H1 (cell line): ENCODE measurements around the gene ANAPC15. TPM values are rescaled to one million over a fixed set of nuclear protein-coding genes. Genes with fewer than 3 reads are reported as not detected.

Experiments used
- CTCF ChIA-PET: fragments of 300-600 bp; sonication (Branson Sonifier 250); formaldehyde crosslinking; loops from one replicate; lab custom pipeline; 2021; ENCODE audit not compliant: partially characterized antibody; lab: Charles Lee
- POLR2A ChIA-PET: fragments of 300-600 bp; sonication (Branson Sonifier 250); formaldehyde crosslinking; loops from one replicate; lab custom pipeline; 2021; ENCODE audit warnings: inconsistent platforms; ENCODE audit not compliant: partially characterized antibody; lab: Charles Lee
- DNase-seq, 2 experiments: peaks; one replicate each; pipeline versions ENCODE4 v3.0.0 to v3.0.0-alpha.2; 2010 to 2022; ENCODE audit warnings: low spot score in 2 of 2, low read depth in 1 of 2, mixed read lengths in 1 of 2
- FAIRE-seq: peaks from 2 replicates; lab custom pipeline; 2011; peaks lifted over from hg19 to GRCh38; lab: Jason Lieb, UNC
- H2AFZ ChIP-seq: 2 replicates; pipeline ENCODE4 v1.8.1; 2012; ENCODE audit warnings: low read length, inconsistent platforms
- H2AK5ac ChIP-seq: 2 replicates; pipeline ENCODE4 v1.6.1; 2013; ENCODE audit warnings: low read depth, low read length
- H2BK120ac ChIP-seq: replicated peaks from 2 replicates; pipeline ENCODE3; 2013; ENCODE audit warnings: low read depth, low read length, inconsistent platforms
- H2BK12ac ChIP-seq: 2 replicates; pipeline ENCODE4 v1.6.1; 2013; ENCODE audit warnings: low read depth, low read length
- H2BK15ac ChIP-seq: 2 replicates; pipeline ENCODE4 v1.6.1; 2013; ENCODE audit warnings: low read length
- H2BK20ac ChIP-seq: 2 replicates; pipeline ENCODE4 v1.6.1; 2013; ENCODE audit warnings: low read length
- H2BK5ac ChIP-seq: 2 replicates; pipeline ENCODE4 v1.6.1; 2013; ENCODE audit warnings: low read depth, low read length
- H3K14ac ChIP-seq: 2 replicates; pipeline ENCODE4 v1.6.1; 2013; ENCODE audit warnings: inconsistent platforms; ENCODE audit not compliant: insufficient read length
- H3K18ac ChIP-seq: 2 replicates; pipeline ENCODE4 v1.6.1; 2013; ENCODE audit warnings: low read length; ENCODE audit errors: extremely low read depth
- H3K23ac ChIP-seq: 2 replicates; pipeline ENCODE4 v1.6.1; 2013; ENCODE audit warnings: inconsistent platforms; ENCODE audit not compliant: insufficient read length
- H3K23me2 ChIP-seq: 2 replicates; pipeline ENCODE4 v1.6.1; 2013; ENCODE audit warnings: low read depth, low read length
- H3K27ac ChIP-seq: 2 replicates; pipeline ENCODE4 v1.6.1; 2011; ENCODE audit warnings: low read depth, low read length, inconsistent platforms
- H3K27me3 ChIP-seq, 4 experiments: replicated peaks in 1 of 4; 1 replicate in 1 of 4; 2 replicates in 3 of 4; pipeline versions ENCODE4 v1.6.1 to v1.8.1; 2011 to 2013; ENCODE audit warnings: low read length in 3 of 4, mild to moderate bottlenecking in 3 of 4, inconsistent platforms in 2 of 4, mixed read lengths in 2 of 4, moderate library complexity in 1 of 4; ENCODE audit not compliant: control insufficient read depth in 3 of 4, insufficient read depth in 3 of 4; ENCODE audit errors: extremely low read depth in 1 of 4
- H3K36me3 ChIP-seq, 4 experiments: 2 replicates each; pipeline versions ENCODE4 v1.6.1 to v1.8.1; 2011 to 2013; ENCODE audit warnings: mild to moderate bottlenecking in 4 of 4, low read length in 3 of 4, moderate library complexity in 2 of 4, control low read depth in 1 of 4, inconsistent platforms in 1 of 4; ENCODE audit not compliant: insufficient read depth in 4 of 4, control insufficient read depth in 2 of 4
- H3K4ac ChIP-seq: replicated peaks from 2 replicates; pipeline ENCODE3; 2013; ENCODE audit warnings: low read length, low read depth, mixed read lengths, inconsistent platforms; ENCODE audit not compliant: insufficient read length
- H3K4me1 ChIP-seq, 4 experiments: replicated peaks in 1 of 4; 1 replicate in 1 of 4; 2 replicates in 3 of 4; pipeline versions ENCODE4 v1.6.1 to v1.8.1; 2011 to 2013; ENCODE audit warnings: low read length in 3 of 4, inconsistent platforms in 2 of 4, mixed read lengths in 1 of 4; ENCODE audit not compliant: insufficient read depth in 4 of 4, control insufficient read depth in 3 of 4
- H3K4me2 ChIP-seq, 2 experiments: 2 replicates each; pipeline versions ENCODE4 v1.6.1 to v1.8.1; 2011 to 2013; ENCODE audit warnings: low read depth in 2 of 2, low read length in 2 of 2, control low read depth in 1 of 2, inconsistent platforms in 1 of 2, mild to moderate bottlenecking in 1 of 2; ENCODE audit not compliant: insufficient read depth in 1 of 2
- H3K4me3 ChIP-seq, 4 experiments: fragments of 200-600, 300-600 bp in 1 of 4; sonication (generic), shearing (Covaris generic), sonication (Bioruptor Twin) in 1 of 4; 2 replicates each; pipeline versions ENCODE4 v1.5.1 to v1.8.1; 2011 to 2016; ENCODE audit warnings: low read length in 4 of 4, low read depth in 3 of 4, control low read depth in 2 of 4, inconsistent platforms in 2 of 4, mild to moderate bottlenecking in 2 of 4, mixed read lengths in 1 of 4, moderate library complexity in 1 of 4; ENCODE audit not compliant: insufficient read depth in 2 of 4; ENCODE audit errors: extremely low read depth in 1 of 4
- H3K56ac ChIP-seq: replicated peaks from 2 replicates; pipeline ENCODE3; 2013; ENCODE audit warnings: low read depth, mild to moderate bottlenecking, mixed read lengths, low read length, inconsistent platforms; ENCODE audit not compliant: insufficient read length
- H3K79me1 ChIP-seq: 2 replicates; pipeline ENCODE4 v1.6.1; 2013; ENCODE audit warnings: low read depth, low read length, control low read depth
- H3K79me2 ChIP-seq, 2 experiments: 2 replicates each; pipeline versions ENCODE4 v1.6.1 to v1.8.1; 2012 to 2013; ENCODE audit warnings: low read length in 2 of 2, mild to moderate bottlenecking in 2 of 2, inconsistent platforms in 1 of 2; ENCODE audit not compliant: insufficient read depth in 2 of 2, control insufficient read depth in 1 of 2
- H3K9ac ChIP-seq, 4 experiments: replicated peaks in 1 of 4; 1 replicate in 1 of 4; 2 replicates in 3 of 4; pipeline versions ENCODE4 v1.6.1 to v1.8.1; 2011 to 2013; ENCODE audit warnings: low read depth in 3 of 4, low read length in 3 of 4, control low read depth in 2 of 4, mild to moderate bottlenecking in 2 of 4, moderate library complexity in 2 of 4, inconsistent platforms in 1 of 4; ENCODE audit errors: extremely low read depth in 1 of 4
- H3K9me3 ChIP-seq, 2 experiments: 2 replicates each; pipeline versions ENCODE4 v1.6.1 to v1.8.1; 2012 to 2013; ENCODE audit warnings: mild to moderate bottlenecking in 2 of 2, moderate library complexity in 2 of 2, control low read depth in 1 of 2, inconsistent platforms in 1 of 2, low read depth in 1 of 2, low read length in 1 of 2, mixed read lengths in 1 of 2; ENCODE audit not compliant: insufficient read depth in 2 of 2
- H4K20me1 ChIP-seq, 2 experiments: replicated peaks in 1 of 2; 2 replicates each; pipeline versions ENCODE3 to v1.8.1; 2011 to 2013; ENCODE audit warnings: inconsistent platforms in 2 of 2, low read length in 2 of 2, mild to moderate bottlenecking in 1 of 2; ENCODE audit not compliant: insufficient read depth in 2 of 2, control insufficient read depth in 1 of 2
- H4K5ac ChIP-seq: 2 replicates; pipeline ENCODE4 v1.6.1; 2013; ENCODE audit warnings: low read length, low read depth, mixed read lengths, inconsistent platforms; ENCODE audit not compliant: insufficient read length
- H4K8ac ChIP-seq: 2 replicates; pipeline ENCODE4 v1.8.0; 2013; ENCODE audit warnings: mild to moderate bottlenecking, moderate library complexity, low read length, inconsistent platforms; ENCODE audit not compliant: insufficient read depth; ENCODE audit errors: extremely low read depth
- H4K91ac ChIP-seq: replicated peaks from 2 replicates; pipeline ENCODE3; 2013; ENCODE audit warnings: low read length, mixed read lengths, inconsistent platforms; ENCODE audit not compliant: insufficient read length
- CBX5 ChIP-seq: fragments of 300-800, 300-1000 bp; sonication (generic); IDR thresholded peaks from 2 replicates; pipeline ENCODE4 v1.7.1; 2016; ENCODE audit warnings: antibody characterized with exemption, low read length, low read depth
- JUN ChIP-seq: IDR thresholded peaks from 2 replicates; pipeline ENCODE4 v1.6.1; 2011; ENCODE audit warnings: low read depth, mild to moderate bottlenecking, improper control_type of control experiment, low read length
- MAFK ChIP-seq: IDR thresholded peaks from 2 replicates; pipeline ENCODE4 v1.6.1; 2012; ENCODE audit warnings: low read depth, mild to moderate bottlenecking, improper control_type of control experiment, low read length
- WGBS, 2 experiments: shearing (Covaris generic) in 1 of 2; methylation state at CpG; one replicate each; pipeline versions ENCODE4 v1.1.6 to v1.1.7; 2013 to 2015; ENCODE audit warnings: low lambda C conversion rate in 2 of 2, mixed read lengths in 2 of 2, inconsistent platforms in 1 of 2, low coverage in 1 of 2, missing lambda C conversion rate in 1 of 2; ENCODE audit not compliant: insufficient replicate concordance in 2 of 2, insufficient coverage in 1 of 2, insufficient read length in 1 of 2; ENCODE audit errors: extremely low coverage in 1 of 2, missing lambda C conversion rate in 1 of 2; 5-methylcytosine and 5-hydroxymethylcytosine counted together
- polyA plus RNA-seq, 7 experiments: library from polyadenylated mRNA; depleted of rRNA in 3 of 7; stranded (reverse) in 5 of 7; unstranded in 2 of 7; fragments of >200 nt in 5 of 7; fragments of 200-250 nt in 2 of 7; gene quantifications; 1 replicate in 5 of 7; 2 replicates in 1 of 7; 4 replicates in 1 of 7; pipeline versions ENCODE4 v1.2.1 to v1.2.3, GENCODE V29; 2011 to 2013; ENCODE audit warnings: missing spikeins in 2 of 7, mixed read lengths in 2 of 7
- total RNA-seq: library from RNA; stranded (reverse); fragmentation: NEBNext Ultra II Directional; extraction: Animal tissue kit (Norgen Biotek cat#: 25700); gene quantifications from 2 replicates; pipeline ENCODE4 v1.2.1, GENCODE V29; 2021

The ANAPC15 gene
- total and polyA plus RNA-seq, 2 of the 8 experiments (the other 6 are each of a cell fraction or from before 2014, with no cell fraction given) = 66.2 to 74.9 TPM

GRCh38 chr11:72129381-72129780 lies 16.9 kb upstream of the ANAPC15 start:
- Histone ChIP-seq H4K8ac (no peak overlapping the region), H3K79me1 (no peaks in the 10 kb centered on the region), H3K4me2 (no peak overlapping the region), H4K5ac (no peak overlapping the region), H2BK12ac (no peak overlapping the region), H2AK5ac (no peak overlapping the region), H2BK15ac (no peak overlapping the region), H3K4me1 (no peaks in the 10 kb centered on the region), H3K9me3 (peaks cover 14 to 16% of the 10 kb centered on the region in 2 experiments), H2BK120ac (no peak overlapping the region), H3K4me3 (no peak overlapping the region), H2BK5ac (no peak overlapping the region), H4K91ac (no peak overlapping the region), H2AFZ (no peak overlapping the region), H4K20me1 (no peaks in the 10 kb centered on the region), H3K36me3 (no peaks in the 10 kb centered on the region), H3K27me3 (no peaks in the 10 kb centered on the region; a peak in 2 of 7 replicates), H3K14ac (no peak overlapping the region), H3K18ac (no peak overlapping the region), H3K56ac (no peak overlapping the region)
- CTCF ChIA-PET = interaction anchor here (1.0 to 3.7 kb wide), 3 partner anchors 15 to 54 kb away, joined by 3 to 12 read pairs (median 5); no protein-coding TSS in a partner anchor
- no peak for DNase-seq
- FAIRE-seq = no peak
- TF ChIP-seq MAFK = no peak
- TF ChIP-seq CBX5 = no peak
- no peak for TF ChIP-seq JUN
- TF ChIP-seq, all 59 proteins: peak for 0
- Histone ChIP-seq H2BK20ac (no peak overlapping the region), H3K79me2 (no peaks in the 10 kb centered on the region), H3K4ac (no peak overlapping the region), H3K23ac (no peak overlapping the region), H3K23me2 (no peaks in the 10 kb centered on the region; the same call in 1 of the 2 replicates), H3K9ac (no peak overlapping the region), H3K27ac (no peak overlapping the region)
- POLR2A ChIA-PET = interaction anchor here (0.6 kb wide), 1 partner anchor 19 kb away, joined by 3 read pairs; no protein-coding TSS in a partner anchor
- 74% methylated on average over 3 of the region's 3 CpGs; no CpG with 5 or more reads in 1 of the 2 experiments for WGBS, 2 experiments
